Ecto neural progenitor cell (in vitro differentiated cells): ENCODE measurements around the gene HCCS.
A peak's percentile ranks its signal among the peaks of the same experiment; 100 is the strongest.

Experiments
- DNase-seq: peaks from one replicate; pipeline ENCODE4 v3.0.0-alpha.2; 2018; ENCODE audit warnings: low spot score

The HCCS gene

GRCh38 chrX:11111037-11111851 lies at the start of gene HCCS:
Gene HCCS (plus strand): TSS chrX:11111332. CDS start chrX:11112061, 729 bp downstream.
- DNase-seq: peak; percentile 79

- DNase-seq: no peak
Observed at GRCh38 chrX:11064276-11064675, 46.9 kb upstream of the HCCS start.

GRCh38 chrX:11064851-11065600 lies 46.1 kb upstream of the HCCS start:
- DNase-seq: no peak

GRCh38 chrX:11066812-11067211 lies 44.3 kb upstream of the HCCS start:
- DNase-seq: no peak

- no peak for DNase-seq
Observed at GRCh38 chrX:11073381-11073780, 37.8 kb upstream of the HCCS start.

- no peak for DNase-seq
Observed at GRCh38 chrX:11080741-11081305, 30.3 kb upstream of the HCCS start.

GRCh38 chrX:11081511-11081910 lies 29.6 kb upstream of the HCCS start:
- DNase-seq: no peak

- DNase-seq: no peak
Observed at GRCh38 chrX:11085305-11085704, 25.8 kb upstream of the HCCS start.

GRCh38 chrX:11089802-11090201 lies 21.3 kb upstream of the HCCS start:
- no peak for DNase-seq

GRCh38 chrX:11097933-11098332 lies 13.2 kb upstream of the HCCS start:
- DNase-seq: no peak

- DNase-seq: no peak
Observed at GRCh38 chrX:11099465-11099864, 11.7 kb upstream of the HCCS start.

GRCh38 chrX:11100281-11101035 lies 10.7 kb upstream of the HCCS start:
- DNase-seq: peak; percentile 46

- no peak for DNase-seq
Observed at GRCh38 chrX:11103006-11103405, 8.1 kb upstream of the HCCS start.

GRCh38 chrX:11103751-11104150 lies 7.4 kb upstream of the HCCS start:
- no peak for DNase-seq

- no peak for DNase-seq
Observed at GRCh38 chrX:11105080-11105479, 6.1 kb upstream of the HCCS start.

- DNase-seq: no peak
Observed at GRCh38 chrX:11108253-11108941, 2.7 kb upstream of the HCCS start.

GRCh38 chrX:11109968-11110367 lies 1.2 kb upstream of the HCCS start:
- DNase-seq: no peak

GRCh38 chrX:11111947-11112346 lies 815 bp downstream of the HCCS start:
- DNase-seq: no peak

- no peak for DNase-seq
Observed at GRCh38 chrX:11113731-11114130, 2.6 kb downstream of the HCCS start.

GRCh38 chrX:11117745-11118144 lies 6.6 kb downstream of the HCCS start:
- DNase-seq: no peak

GRCh38 chrX:11119313-11119943 lies 8.3 kb downstream of the HCCS start:
- no peak for DNase-seq
